Activated naive CD4-positive, alpha-beta T cell (primary cell): Measurements from ENCODE around the gene KLRC4.
"Not testable (repeated sequence)": the region's sequence is repeated elsewhere in the genome, so short reads cannot be mapped to it uniquely, and the experiment has no call there.

Experiments used
- DNase-seq, 4 experiments: peaks; one replicate each; lab custom pipeline; 2025; lab: John Stamatoyannopoulos, UW

KLRC4 gene

GRCh38 chr12:10368206-10369171 lies 41.1 kb downstream of the KLRC4 start:
- DNase-seq, result no peak

GRCh38 chr12:10367714-10368113 lies 41.8 kb downstream of the KLRC4 start:
- DNase-seq, result not testable (repeated sequence)

- DNase-seq, result no peak
Observed at GRCh38 chr12:10366875-10367274, 42.7 kb downstream of the KLRC4 start.

DNA sequence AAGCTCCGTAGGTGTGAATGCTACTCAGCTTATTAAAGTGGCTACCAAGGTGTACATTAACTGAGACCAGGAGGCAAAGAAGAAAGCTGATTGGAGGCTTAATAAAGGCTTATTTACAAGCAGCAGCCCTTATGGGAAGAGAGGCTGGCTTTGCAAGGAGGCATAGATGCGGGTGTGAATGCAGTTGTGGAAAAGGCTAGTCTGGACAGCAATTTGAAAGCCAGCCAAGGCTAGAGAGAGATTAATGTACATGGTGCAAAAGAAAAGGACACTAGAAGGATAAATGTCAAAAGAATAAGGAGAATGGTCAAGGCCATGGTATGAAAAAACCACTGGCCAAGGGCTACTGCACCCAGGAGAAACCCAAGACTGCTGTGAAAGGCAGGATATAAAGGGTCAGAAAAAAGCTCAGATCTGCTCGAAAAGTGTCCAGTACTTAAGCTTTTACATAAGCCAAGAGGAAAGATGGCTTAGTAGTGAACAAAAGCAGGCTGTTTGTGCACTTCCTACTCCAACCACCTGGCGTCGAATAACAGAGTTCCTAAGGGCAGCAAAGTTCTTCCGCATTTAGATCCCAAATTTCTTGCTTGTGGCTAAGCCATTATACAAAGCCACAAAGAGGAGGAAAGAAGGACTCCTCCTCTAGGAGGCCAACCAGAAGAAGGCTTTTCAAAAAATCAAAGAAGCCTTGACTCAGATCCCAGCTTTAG lies 43.7 kb downstream of the KLRC4 start:
- DNase-seq, result no peak

GRCh38 chr12:10364815-10365622 lies 44.5 kb downstream of the KLRC4 start:
- peak in 2 of 4 experiments; percentile 33 to 36 for DNase-seq

DNA sequence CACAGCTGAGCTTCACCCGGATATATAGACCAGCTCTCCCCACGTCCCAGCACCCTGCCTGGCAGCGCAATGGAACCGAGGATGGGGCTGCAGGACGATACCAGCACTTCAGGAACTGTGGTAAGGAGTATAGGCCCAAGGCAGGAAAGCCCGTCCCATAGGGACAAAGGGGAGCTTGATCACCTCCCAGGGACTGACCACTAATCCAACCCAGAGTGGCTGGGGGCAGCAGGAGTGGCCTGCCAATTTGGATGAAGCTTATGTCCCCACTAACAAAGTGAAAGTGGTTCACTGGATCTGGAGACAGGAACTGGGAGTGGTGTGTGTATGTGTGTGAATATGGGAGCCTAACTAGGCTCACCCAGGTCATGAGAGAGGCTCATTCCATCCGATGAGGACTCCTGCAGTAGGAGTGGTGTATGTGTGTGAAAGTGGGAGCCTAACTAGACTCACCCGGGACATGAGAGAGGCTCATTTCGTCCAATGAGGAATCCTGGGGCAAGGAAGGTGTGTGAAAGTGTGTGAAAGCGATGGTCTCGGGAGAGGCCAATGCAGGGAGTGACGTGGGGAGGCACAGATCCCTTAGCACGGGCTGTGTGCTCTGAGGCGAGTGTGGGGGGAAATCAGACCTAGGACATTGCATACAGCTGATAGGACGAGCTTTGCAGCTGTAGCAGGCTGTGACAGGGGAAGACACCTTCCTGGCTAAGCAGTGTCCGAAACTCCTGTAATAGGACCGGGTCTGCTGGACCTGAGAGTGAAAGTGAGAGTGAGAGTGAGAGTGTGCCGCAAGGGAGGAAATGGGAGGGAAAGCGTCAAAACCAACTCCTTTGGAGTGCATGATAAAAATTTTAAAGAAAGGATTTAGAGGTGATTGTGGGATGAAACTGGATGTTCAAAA lies 45.4 kb downstream of the KLRC4 start:
- peak in 1 of 4 experiments; percentile 16 for DNase-seq

- no peak for DNase-seq
Observed at GRCh38 chr12:10363658-10363913, 46.0 kb downstream of the KLRC4 start.

DNA sequence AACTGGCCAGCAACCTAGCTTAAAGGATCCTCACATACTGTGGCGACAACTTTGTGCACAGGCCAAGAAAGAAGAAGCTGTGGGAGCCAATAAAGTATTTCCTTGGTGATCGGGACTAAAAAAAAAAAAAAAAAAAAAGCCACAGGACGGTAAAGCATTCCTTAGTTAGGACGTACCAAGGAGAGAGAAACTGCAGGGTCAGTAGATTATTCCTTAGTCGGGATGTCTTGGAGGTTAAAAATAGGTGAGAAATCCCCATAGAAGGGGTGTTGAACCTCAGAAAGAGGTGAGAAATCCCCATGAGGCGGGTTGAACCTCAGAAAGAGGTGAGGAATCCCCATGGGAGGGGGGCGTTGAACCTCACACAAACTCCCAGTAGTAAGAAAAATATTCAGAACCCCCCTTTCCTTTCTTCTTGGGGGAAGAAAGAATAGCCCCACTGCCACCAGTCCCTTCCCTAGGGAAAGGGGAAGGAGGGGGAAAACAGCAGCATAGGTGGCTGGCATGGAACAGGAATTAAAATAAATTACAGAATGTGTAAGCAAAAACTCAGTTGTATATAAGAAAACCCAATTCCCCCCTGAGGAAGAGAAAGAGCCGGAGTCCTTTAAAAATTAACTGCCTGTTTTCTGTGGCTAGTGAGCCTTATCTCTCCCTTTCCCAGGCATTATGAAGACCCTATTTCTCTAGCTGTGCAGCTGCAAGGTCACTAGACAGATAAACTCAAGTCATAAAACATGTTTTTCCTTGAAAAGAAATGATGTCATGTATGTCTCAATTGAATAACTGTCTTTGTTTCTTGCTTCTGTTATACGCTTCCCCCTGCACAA lies 46.5 kb downstream of the KLRC4 start:
- no peak for DNase-seq

DNA sequence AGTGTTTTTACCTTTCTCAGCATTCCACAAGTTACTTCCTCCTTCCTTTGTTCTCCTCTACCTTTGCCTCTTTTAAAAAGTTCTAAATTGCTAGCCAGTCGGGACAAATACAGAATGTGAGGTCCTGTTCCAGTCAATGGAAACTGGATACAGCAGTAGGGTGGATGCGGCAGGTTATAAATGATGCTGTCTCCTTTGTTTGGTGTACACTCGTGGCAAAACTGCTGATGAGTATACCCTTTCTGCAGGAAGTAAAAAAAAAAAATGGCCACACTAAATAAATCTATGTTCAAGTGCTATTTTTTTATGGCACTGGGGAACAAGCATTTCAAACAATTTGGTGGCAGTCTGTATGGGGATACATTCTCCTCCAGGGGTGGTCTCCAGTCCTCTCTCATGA lies 47.2 kb downstream of the KLRC4 start:
- DNase-seq, result no peak

DNA sequence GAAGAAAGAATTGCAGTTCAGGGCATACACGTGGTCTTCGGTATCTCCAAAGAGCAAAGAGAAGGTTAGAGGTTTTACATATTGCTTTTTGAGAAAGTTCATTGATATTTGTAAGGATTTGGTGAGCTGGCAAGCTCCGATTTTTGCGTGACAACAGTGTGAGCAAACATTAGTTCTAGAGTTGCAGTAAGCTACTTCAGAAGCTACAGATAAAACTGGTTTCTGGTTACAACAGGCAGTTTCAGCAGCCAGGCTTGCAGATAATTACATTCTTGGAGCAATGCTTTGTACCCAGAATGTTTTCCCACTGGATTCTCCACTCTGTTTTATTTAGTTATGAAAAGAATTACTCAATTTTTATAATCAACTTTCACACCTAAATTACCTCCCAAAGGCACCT lies 47.9 kb downstream of the KLRC4 start:
- no peak for DNase-seq

DNA sequence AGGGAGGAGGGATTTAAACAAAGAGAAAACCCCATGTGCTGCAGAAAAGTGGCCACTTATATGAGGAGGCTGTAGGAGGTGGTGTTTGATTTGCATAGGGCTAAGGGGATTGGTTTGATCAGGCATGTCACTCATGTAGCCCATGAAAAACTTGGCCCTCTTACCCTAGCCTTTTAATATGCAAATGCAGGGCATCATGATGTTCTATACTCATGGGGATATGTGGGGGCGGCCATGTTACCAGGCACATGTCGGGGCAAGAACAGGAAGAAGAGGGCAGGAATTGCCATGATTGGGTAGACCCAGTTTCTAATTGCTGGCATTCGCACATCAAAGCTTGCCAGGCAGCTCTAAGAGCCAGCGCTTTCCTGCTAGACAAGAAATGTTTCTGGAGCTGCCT lies 48.5 kb downstream of the KLRC4 start:
- no peak for DNase-seq

DNA sequence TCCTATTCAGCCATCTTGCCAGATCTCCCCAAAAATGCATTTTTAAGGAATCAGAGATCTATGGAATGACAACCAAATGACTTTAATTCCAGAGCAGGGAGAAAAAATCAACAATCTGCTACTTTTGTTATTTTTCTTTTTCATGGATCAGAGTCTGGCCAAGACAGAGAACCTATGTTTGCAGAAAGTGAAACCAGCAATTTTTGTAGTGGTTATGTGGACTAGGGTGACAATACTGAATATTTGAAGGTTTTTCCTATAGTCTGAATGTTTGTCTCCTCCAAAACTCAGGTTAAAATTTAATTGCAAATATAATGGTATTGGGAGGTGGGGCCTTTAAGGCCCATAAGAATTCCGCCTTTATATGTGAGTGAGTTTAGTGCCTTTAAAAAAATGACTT lies 50.6 kb downstream of the KLRC4 start:
- no peak for DNase-seq

DNA sequence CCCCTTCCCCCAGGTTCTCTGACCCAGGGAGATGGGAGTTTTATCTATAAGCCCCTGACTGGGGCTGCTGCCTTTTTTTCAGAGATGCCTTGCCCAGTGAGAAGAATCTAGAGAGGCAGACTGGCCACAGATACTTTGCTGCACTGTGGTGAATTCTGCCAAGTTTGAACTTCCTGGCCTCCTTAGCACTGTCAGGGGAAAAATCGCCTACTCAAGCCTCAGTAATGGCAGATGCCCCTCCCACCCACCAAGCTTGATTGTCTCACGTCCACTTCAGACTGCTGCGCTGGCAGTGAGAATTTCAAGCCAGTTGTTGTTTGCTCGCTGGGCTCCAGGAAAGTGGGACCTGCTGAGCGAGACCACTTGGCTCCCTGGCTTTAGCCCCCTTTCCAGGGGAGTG lies 51.4 kb downstream of the KLRC4 start:
- no peak for DNase-seq
